GM23338 (cell line): ENCODE results near the gene TMEM182. TPM values are rescaled to one million over a fixed set of nuclear protein-coding genes. Genes with fewer than 3 reads are reported as not detected.

Experiments used
- CREB1 ChIP-seq: fragments of 250-450 bp; sonication (Bioruptor Pico); IDR thresholded peaks from 2 replicates; pipeline ENCODE4 v1.5.0; 2020; ENCODE audit warnings: low read depth, mild to moderate bottlenecking, moderate library complexity
- EZH2phosphoT487 ChIP-seq: fragments of 200-600 bp; sonication (generic); IDR thresholded peaks from one replicate; pipeline ENCODE4 v1.8.1; 2018; ENCODE audit warnings: antibody characterized with exemption; ENCODE audit not compliant: unreplicated experiment
- JUNB ChIP-seq: IDR thresholded peaks from one replicate; pipeline ENCODE4 v1.6.1; 2016; ENCODE audit warnings: antibody characterized with exemption; ENCODE audit not compliant: unreplicated experiment
- STAT1 ChIP-seq: IDR thresholded peaks from one replicate; pipeline ENCODE4 v1.6.1; 2016; ENCODE audit warnings: antibody characterized with exemption; ENCODE audit not compliant: unreplicated experiment
- ZNF331 ChIP-seq: fragments of 250-450 bp; sonication (Bioruptor Pico); IDR thresholded peaks from 2 replicates; pipeline ENCODE4 v1.5.0; 2020; ENCODE audit warnings: low read depth, mild to moderate bottlenecking, moderate library complexity
- ZNF462 ChIP-seq: fragments of 250-450 bp; sonication (Bioruptor Pico); IDR thresholded peaks from 2 replicates; pipeline ENCODE4 v1.5.0; 2020; ENCODE audit warnings: mild to moderate bottlenecking, moderate library complexity
- polyA plus RNA-seq: library from polyadenylated mRNA; unstranded; fragments of >200 nt; fragmentation: Nextera tagmentation; extraction: Ambion mirVana; gene quantifications from 2 replicates; pipeline ENCODE4 v1.2.1, GENCODE V29; 2016
- total RNA-seq: library from RNA; depleted of rRNA; stranded (reverse); fragments of >200 nt; shearing (Covaris generic); gene quantifications from 2 replicates; pipeline ENCODE4 v1.2.3, GENCODE V29; 2014; rRNA removed

The TMEM182 gene
- total and polyA plus RNA-seq, 2 experiments from 2014 or later, result 5.2 to 7.2 TPM

GRCh38 chr2:102852867-102853266 lies 91.0 kb downstream of the TMEM182 start (continued):
- TF ChIP-seq EZH2phosphoT487 (no peak), ZNF331 (CRISPR knock-in tag) (no peak), ZNF462 (CRISPR knock-in tag) (no peak), CREB1 (CRISPR knock-in tag) (no peak), STAT1 (no peak), JUNB (no peak)

Other genes with a start within 250 kb of the TMEM182 start
- 0.08 and 0.24 TPM in 2 replicates for gene SLC9A2, start 142.5 kb upstream of the TMEM182 start, total RNA-seq
- gene SLC9A2, start 142.5 kb upstream of the TMEM182 start, polyA plus RNA-seq, result 0.03 and 0.05 TPM in 2 replicates